ENCODE measurements around the gene OR6F1. TPM values are rescaled to one million over a fixed set of nuclear protein-coding genes. Genes with fewer than 3 reads are reported as not detected.

OR6F1 gene
- total and polyA plus RNA-seq, 4 experiments from 2014 or later: not detected

DNA sequence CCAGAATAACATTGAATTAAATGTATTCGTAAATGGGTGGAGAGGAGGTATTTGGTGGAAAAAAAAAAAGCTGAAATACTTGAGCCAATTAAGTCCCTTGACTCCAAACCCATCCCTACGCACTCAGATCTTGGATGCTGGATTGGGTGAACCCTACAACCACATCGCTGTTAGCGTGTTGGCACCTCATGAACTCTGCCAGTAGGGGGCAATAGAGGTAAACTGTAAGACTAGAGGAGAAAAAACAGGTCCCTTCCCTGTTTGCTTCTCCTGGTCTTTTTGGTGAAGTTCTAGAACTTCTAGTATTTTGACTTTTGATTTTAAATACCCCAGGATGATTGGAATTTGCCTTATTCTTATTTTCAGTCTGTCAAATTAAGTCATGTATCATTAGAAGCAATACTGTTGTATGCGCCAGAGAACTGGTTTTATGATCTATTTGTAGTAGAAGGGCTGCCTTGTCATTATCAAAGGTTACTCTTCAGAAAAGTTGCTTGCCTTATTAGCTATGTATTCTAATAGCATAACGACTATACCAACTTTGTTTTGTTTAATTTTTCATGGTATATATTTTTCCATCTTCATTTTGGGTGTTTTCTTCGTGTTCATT is 35.1 kb downstream of the OR6F1 start:
- Mint-ChIP-seq H3K4me3 (no peak overlapping the region), H3K27ac (no peak overlapping the region), H3K9me3 (no peaks in the 10 kb centered on the region), H3K27me3 (peaks cover 2% of the 10 kb centered on the region in 2 donors), H3K4me1 (no peaks in the 10 kb centered on the region), H3K36me3 (no peaks in the 10 kb centered on the region)
- ChIA-PET CTCF (ENCODE audit: partially characterized antibody) (interaction anchor here (1.4 kb wide), 1 partner anchor 12 kb away, joined by 5 read pairs; no protein-coding TSS in a partner anchor), POLR2A (ENCODE audit: partially characterized antibody) (no interaction called here)
- intact Hi-C loops (cut with micrococcal nuclease): loop anchor here (5.0 kb wide), 1 partner anchor 1126 kb away; no protein-coding TSS in a partner anchor
- H3K4me1 ChIP-seq (ENCODE audit: insufficient read depth, low read length): no peaks in the 10 kb centered on the region
- H3K27ac ChIP-seq (ENCODE audit: low read depth, low read length): no peak overlapping the region
- DNase-seq: peak in 3 of 5 donors; percentile 5 to 8 (median 5)
- no peaks in the 10 kb centered on the region for H3K27me3 ChIP-seq (ENCODE audit: insufficient read depth, low read length)
- H3K4me3 ChIP-seq (ENCODE audit: low read length in 2 of 2): no peak overlapping the region
- H3K36me3 ChIP-seq (ENCODE audit: insufficient read depth, low read length): no peaks in the 10 kb centered on the region
- no peaks in the 10 kb centered on the region for H3K9me3 ChIP-seq (ENCODE audit: control insufficient read depth in 1 of 2, low read length in 2 of 2)

DNA sequence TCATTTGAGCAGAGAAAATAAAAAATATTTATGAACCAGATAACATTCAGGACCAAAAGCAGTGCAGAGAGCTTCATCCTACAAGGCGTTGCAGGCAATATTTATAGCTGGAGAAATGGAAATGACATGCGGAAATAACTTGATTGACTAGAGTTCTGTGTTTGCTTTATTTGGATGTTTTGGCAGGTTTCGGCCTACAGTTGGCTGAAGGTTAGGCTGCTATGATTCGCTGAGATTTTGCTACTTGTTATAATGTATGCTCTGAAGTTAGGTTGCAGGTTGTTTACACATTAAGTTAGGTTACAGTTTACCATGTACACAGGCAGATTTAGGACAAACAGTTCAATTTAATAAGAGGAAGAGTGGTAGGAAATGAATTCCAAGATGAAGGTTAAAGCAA is 36.3 kb downstream of the OR6F1 start:
- Mint-ChIP-seq H3K9me3 (no peaks in the 10 kb centered on the region), H3K36me3 (no peaks in the 10 kb centered on the region), H3K4me3 (no peak overlapping the region), H3K27ac (no peak overlapping the region), H3K4me1 (no peaks in the 10 kb centered on the region), H3K27me3 (peaks cover 0 to 2% of the 10 kb centered on the region in 2 donors)
- Histone ChIP-seq H3K4me3 (ENCODE audit: low read length in 2 of 2) (no peak overlapping the region), H3K4me1 (ENCODE audit: insufficient read depth, low read length) (no peaks in the 10 kb centered on the region), H3K27ac (ENCODE audit: low read depth, low read length) (no peak overlapping the region), H3K27me3 (ENCODE audit: insufficient read depth, low read length) (no peaks in the 10 kb centered on the region), H3K36me3 (ENCODE audit: insufficient read depth, low read length) (no peaks in the 10 kb centered on the region), H3K9me3 (ENCODE audit: control insufficient read depth in 1 of 2, low read length in 2 of 2) (no peaks in the 10 kb centered on the region)
- intact Hi-C loops (cut with micrococcal nuclease): loop anchor here (5.0 kb wide), 1 partner anchor 1127 kb away; no protein-coding TSS in a partner anchor
- no peak for DNase-seq
- ChIA-PET CTCF (ENCODE audit: partially characterized antibody) (interaction anchor here (2.0 kb wide), 1 partner anchor 16 kb away, joined by 4 read pairs; no protein-coding TSS in a partner anchor), POLR2A (ENCODE audit: partially characterized antibody) (no interaction called here)

GRCh38 chr1:247679639-247680038 is 36.8 kb downstream of the OR6F1 start, which contains the start of gene OR13G1:
Gene OR13G1, minus strand, starts transcription at chr1:247679739. Its CDS starts 6,698 bp downstream, at chr1:247673041.
- Histone ChIP-seq H3K36me3 (ENCODE audit: insufficient read depth, low read length) (no peaks in the 10 kb centered on the region), H3K4me3 (ENCODE audit: low read length in 2 of 2) (no peak within 1 kb of the TSS), H3K27ac (ENCODE audit: low read depth, low read length) (no peak within 1 kb of the TSS), H3K27me3 (ENCODE audit: insufficient read depth, low read length) (no peaks in the 10 kb centered on the region), H3K4me1 (ENCODE audit: insufficient read depth, low read length) (no peaks in the 10 kb centered on the region), H3K9me3 (ENCODE audit: control insufficient read depth in 1 of 2, low read length in 2 of 2) (no peaks in the 10 kb centered on the region)
- POLR2A ChIA-PET (ENCODE audit: partially characterized antibody): no interaction called here
- Mint-ChIP-seq H3K4me1 (no peaks in the 10 kb centered on the region), H3K27me3 (peaks cover 0 to 2% of the 10 kb centered on the region in 2 donors), H3K9me3 (no peaks in the 10 kb centered on the region), H3K36me3 (no peaks in the 10 kb centered on the region), H3K4me3 (no peak within 1 kb of the TSS), H3K27ac (no peak within 1 kb of the TSS)
- no peak for DNase-seq
- intact Hi-C loops (cut with micrococcal nuclease): loop anchor here (5.0 kb wide), 1 partner anchor 1128 kb away; no protein-coding TSS in a partner anchor
- CTCF ChIA-PET (ENCODE audit: partially characterized antibody): interaction anchor here (1.2 to 2.0 kb wide), 2 partner anchors 15 to 34 kb away, joined by 4 read pairs; no protein-coding TSS in a partner anchor

DNA sequence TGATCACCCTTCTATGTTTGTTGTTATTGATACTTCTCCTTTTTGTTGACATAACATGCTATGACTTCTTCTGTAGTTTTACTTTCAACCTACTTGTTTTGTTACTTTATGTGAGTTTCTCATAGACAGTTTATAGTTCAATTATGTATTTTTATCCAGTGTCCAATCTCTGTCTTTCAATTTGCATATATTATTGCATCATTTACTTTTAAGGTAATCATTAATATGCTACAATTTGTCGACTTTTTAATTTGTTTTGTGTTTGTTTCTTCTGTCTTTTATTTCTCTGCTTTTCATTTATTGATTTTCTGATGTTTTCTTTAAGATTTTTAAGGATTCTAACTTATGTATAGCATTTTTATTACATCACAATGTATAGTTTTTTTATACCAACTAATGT is 47.2 kb downstream of the OR6F1 start:
- no peaks in the 10 kb centered on the region for H3K36me3 Mint-ChIP-seq
- H3K4me1 Mint-ChIP-seq: no peaks in the 10 kb centered on the region
- Histone ChIP-seq H3K4me1 (ENCODE audit: insufficient read depth, low read length) (no peaks in the 10 kb centered on the region), H3K36me3 (ENCODE audit: insufficient read depth, low read length) (no peaks in the 10 kb centered on the region), H3K27me3 (ENCODE audit: insufficient read depth, low read length) (no peaks in the 10 kb centered on the region), H3K4me3 (ENCODE audit: low read length in 2 of 2) (no peak overlapping the region), H3K9me3 (ENCODE audit: control insufficient read depth in 1 of 2, low read length in 2 of 2) (no peaks in the 10 kb centered on the region), H3K27ac (ENCODE audit: low read depth, low read length) (no peak overlapping the region)
- intact Hi-C loops (cut with micrococcal nuclease): no loop called here
- POLR2A ChIA-PET (ENCODE audit: partially characterized antibody): no interaction called here
- H3K27ac Mint-ChIP-seq: no peak overlapping the region
- H3K27me3 Mint-ChIP-seq: peaks cover 0 to 1% of the 10 kb centered on the region in 2 donors
- no peak for DNase-seq
- peaks cover 0 to 8% (median 5%) of the 10 kb centered on the region in 8 donors for H3K9me3 Mint-ChIP-seq
- no peak overlapping the region for H3K4me3 Mint-ChIP-seq
- CTCF ChIA-PET (ENCODE audit: partially characterized antibody): no interaction called here

Other genes with a start within 250 kb of the OR6F1 start
- not detected for gene OR2C3, start 180.2 kb downstream of the OR6F1 start, total RNA-seq
- not detected for gene OR2C3, start 180.2 kb downstream of the OR6F1 start, polyA plus RNA-seq
- not detected for gene GCSAML, start 167.5 kb downstream of the OR6F1 start, total RNA-seq
- not detected for gene GCSAML, start 167.5 kb downstream of the OR6F1 start, polyA plus RNA-seq
- not detected for gene OR2G2, start 128.3 kb downstream of the OR6F1 start, total RNA-seq
- not detected for gene OR2G2, start 128.3 kb downstream of the OR6F1 start, polyA plus RNA-seq
- gene OR2G3, start 111.1 kb downstream of the OR6F1 start, total RNA-seq: not detected
- not detected for gene OR2G3, start 111.1 kb downstream of the OR6F1 start, polyA plus RNA-seq
- not detected for gene OR13G1, start 36.9 kb downstream of the OR6F1 start, total RNA-seq
- not detected for gene OR13G1, start 36.9 kb downstream of the OR6F1 start, polyA plus RNA-seq
- not detected for gene OR14K1, start 22.0 kb upstream of the OR6F1 start, total RNA-seq
- gene OR14K1, start 22.0 kb upstream of the OR6F1 start, polyA plus RNA-seq: not detected
- gene OR14A2, start 31.5 kb upstream of the OR6F1 start, total RNA-seq: not detected
- not detected for gene OR14A2, start 31.5 kb upstream of the OR6F1 start, polyA plus RNA-seq
- not detected for gene OR1C1, start 43.9 kb upstream of the OR6F1 start, total RNA-seq
- not detected for gene OR1C1, start 43.9 kb upstream of the OR6F1 start, polyA plus RNA-seq
- not detected for gene OR14A16, start 107.5 kb upstream of the OR6F1 start, total RNA-seq
- gene OR14A16, start 107.5 kb upstream of the OR6F1 start, polyA plus RNA-seq: not detected
- gene OR11L1, start 125.2 kb upstream of the OR6F1 start, total RNA-seq: not detected
- not detected for gene OR11L1, start 125.2 kb upstream of the OR6F1 start, polyA plus RNA-seq
- gene TRIM58, start 140.5 kb upstream of the OR6F1 start, total RNA-seq: under 1 TPM in 1 of 2 experiments, not detected in 1; 0.23 TPM
- gene TRIM58, start 140.5 kb upstream of the OR6F1 start, polyA plus RNA-seq: under 1 TPM; 0.24 to 0.52 TPM
- not detected for gene OR2W3, start 178.9 kb upstream of the OR6F1 start, total RNA-seq
- gene OR2W3, start 178.9 kb upstream of the OR6F1 start, polyA plus RNA-seq: not detected
- not detected for gene OR2T8, start 203.6 kb upstream of the OR6F1 start, total RNA-seq
- gene OR2T8, start 203.6 kb upstream of the OR6F1 start, polyA plus RNA-seq: not detected
- gene OR2AJ1, start 208.2 kb upstream of the OR6F1 start, total RNA-seq: not detected
- gene OR2AJ1, start 208.2 kb upstream of the OR6F1 start, polyA plus RNA-seq: not detected
- gene OR2L8, start 232.2 kb upstream of the OR6F1 start, total RNA-seq: under 1 TPM; 0.69 to 0.73 TPM
- not detected for gene OR2L8, start 232.2 kb upstream of the OR6F1 start, polyA plus RNA-seq
- under 1 TPM in 1 of 2 experiments, not detected in 1; 0.35 TPM for gene OR2AK2, start 248.6 kb upstream of the OR6F1 start, total RNA-seq
- gene OR2AK2, start 248.6 kb upstream of the OR6F1 start, polyA plus RNA-seq: not detected

Data from CD4-positive, alpha-beta memory T cell (primary cell).